Pancreas (tissue), 10 donors: ENCODE results near the gene OR12D2. TPM values are rescaled to one million over a fixed set of nuclear protein-coding genes. Genes with fewer than 3 reads are reported as not detected.
"Not testable (repeated sequence)": the region's sequence is repeated elsewhere in the genome, so short reads cannot be mapped to it uniquely, and the experiment has no call there.

ENCODE experiments used
- ATAC-seq, 4 donors: fragments of 200-7000 bp; cut with Tn5 transposase; one replicate each; pipeline versions ENCODE4 v1.8.0 to v1.9.1; 2020; ENCODE audit warnings: mild to moderate bottlenecking in 4 of 4, moderate library complexity in 4 of 4
- DNase-seq, 6 donors: peaks; one replicate each; pipeline ENCODE4 v3.0.0-alpha.2; 2020
- FAIRE-seq: peaks from 2 replicates; lab custom pipeline; 2012; peaks lifted over from hg19 to GRCh38; lab: Jason Lieb, UNC
- H3K27ac ChIP-seq, 4 donors: fragments of 200-600 bp; sonication (generic); 1 replicate in 3 of 4; 2 replicates in 1 of 4; pipeline versions ENCODE4 v1.5.0 to v1.8.0; 2020
- H3K27me3 ChIP-seq, 4 donors: fragments of 200-600 bp; one replicate each; pipeline ENCODE4 v1.8.0; 2021
- H3K36me3 ChIP-seq, 3 donors: fragments of 200-600 bp; sonication (generic) in 1 of 3; one replicate each; pipeline versions ENCODE4 v1.5.0 to v1.8.0; 2020 to 2021
- H3K4me1 ChIP-seq, 3 donors: fragments of 200-600 bp; one replicate each; pipeline ENCODE4 v1.8.0; 2021
- H3K4me3 ChIP-seq, 4 donors: fragments of 200-600 bp; sonication (generic) in 2 of 4; one replicate each; pipeline versions ENCODE4 v1.5.0 to v1.8.0; 2020 to 2021
- H3K9me3 ChIP-seq, 4 donors: fragments of 200-600 bp; one replicate each; pipeline ENCODE4 v1.8.0; 2021
- WGBS, 2 donors: extraction: QIAGEN DNeasy Blood & Tissue Kit; methylation state at CpG; one replicate each; pipeline ENCODE4 v1.1.7; 2013; 5-methylcytosine and 5-hydroxymethylcytosine counted together
- intact Hi-C, 3 donors: fragments of 100-400 bp; cut with DNase I; formaldehyde crosslinking; loops; one replicate each; pipeline versions ENCODE4 v1.11.1 to v1.14.2; 2022
- polyA plus RNA-seq, 2 donors: library from polyadenylated mRNA; stranded (reverse); fragments of 200-250 nt; gene quantifications; one replicate each; pipeline ENCODE4 v1.2.3, GENCODE V29; 2013
- total RNA-seq, 6 donors: library from RNA; stranded (reverse); fragmentation: NEBNext Ultra II Directional in 4 of 6; extraction: Animal tissue kit (Norgen Biotek cat#: 25700) in 4 of 6; gene quantifications; one replicate each; pipeline versions ENCODE4 v1.2.1 to v1.2.4, GENCODE V29; 2021 to 2023
- TF ChIP-seq, protein P1 (sequence below), 4 donors: fragments of 200-600 bp; sonication (generic) in 3 of 4; IDR thresholded peaks; one replicate each; pipeline versions ENCODE4 v1.5.0 to v1.8.0; 2021; ENCODE audit warnings: antibody characterized with exemption in 4 of 4
- donor health status: healthy with polysubstance abuse.
- donor health status: DM: no; HTN: no; CAD: no; lungs with moderate emphysema.
- donor health status: DM: no; HTN: no; CAD: no.
- donor health status: control.
- donor health status: control.
- donor health status: Bipolar disorder and iron deficiency.
- donor health status: DM: yes; HTN: yes; CAD: no.
- donor health status: DM: no; HTN: no; CAD: no.
- donor health status: DM: no; HTN: no; CAD: no.
- donor health status: DM: yes; HTN: yes; CAD: no.

Gene OR12D2, protein sequence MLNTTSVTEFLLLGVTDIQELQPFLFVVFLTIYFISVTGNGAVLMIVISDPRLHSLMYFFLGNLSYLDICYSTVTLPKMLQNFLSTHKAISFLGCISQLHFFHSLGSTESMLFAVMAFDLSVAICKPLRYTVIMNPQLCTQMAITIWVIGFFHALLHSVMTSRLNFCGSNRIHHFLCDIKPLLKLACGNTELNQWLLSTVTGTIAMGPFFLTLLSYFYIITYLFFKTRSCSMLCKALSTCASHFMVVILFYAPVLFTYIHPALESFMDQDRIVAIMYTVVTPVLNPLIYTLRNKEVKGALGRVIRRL
- total RNA-seq (not detected), polyA plus RNA-seq (not detected)

DNA sequence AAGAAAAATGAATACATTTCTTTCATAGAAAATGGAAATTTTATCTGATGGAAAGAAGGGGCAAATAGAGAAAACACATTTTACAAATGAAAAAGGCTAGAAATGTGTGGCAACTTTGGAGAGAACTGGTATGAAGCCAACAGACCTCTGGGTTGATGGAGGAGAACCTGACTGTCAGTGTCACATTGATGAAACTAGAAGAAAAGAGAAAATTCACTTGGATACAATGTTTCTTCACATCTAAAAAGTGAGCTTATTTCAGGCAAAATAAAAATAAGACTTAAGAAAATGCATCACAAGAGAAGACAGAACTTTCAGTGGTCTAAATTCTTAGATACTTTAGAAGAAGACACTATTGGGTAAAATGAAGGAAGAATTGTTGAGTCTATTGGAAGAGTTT lies at the start of gene OR12D2:
OR12D2 (plus strand) TSS at position 301 of the 400 bp plus-strand sequence. CDS start 1,069 bp downstream, outside the sequence.
- Histone ChIP-seq H3K27ac (no peak within 1 kb of the TSS), H3K9me3 (no peaks in the 10 kb centered on the region), H3K4me3 (no peak within 1 kb of the TSS), H3K27me3 (peaks cover 0 to 4% (median 2%) of the 10 kb centered on the region in 4 donors), H3K4me1 (no peaks in the 10 kb centered on the region), H3K36me3 (no peaks in the 10 kb centered on the region)
- ATAC-seq: no peak
- TF ChIP-seq, protein P1, sequence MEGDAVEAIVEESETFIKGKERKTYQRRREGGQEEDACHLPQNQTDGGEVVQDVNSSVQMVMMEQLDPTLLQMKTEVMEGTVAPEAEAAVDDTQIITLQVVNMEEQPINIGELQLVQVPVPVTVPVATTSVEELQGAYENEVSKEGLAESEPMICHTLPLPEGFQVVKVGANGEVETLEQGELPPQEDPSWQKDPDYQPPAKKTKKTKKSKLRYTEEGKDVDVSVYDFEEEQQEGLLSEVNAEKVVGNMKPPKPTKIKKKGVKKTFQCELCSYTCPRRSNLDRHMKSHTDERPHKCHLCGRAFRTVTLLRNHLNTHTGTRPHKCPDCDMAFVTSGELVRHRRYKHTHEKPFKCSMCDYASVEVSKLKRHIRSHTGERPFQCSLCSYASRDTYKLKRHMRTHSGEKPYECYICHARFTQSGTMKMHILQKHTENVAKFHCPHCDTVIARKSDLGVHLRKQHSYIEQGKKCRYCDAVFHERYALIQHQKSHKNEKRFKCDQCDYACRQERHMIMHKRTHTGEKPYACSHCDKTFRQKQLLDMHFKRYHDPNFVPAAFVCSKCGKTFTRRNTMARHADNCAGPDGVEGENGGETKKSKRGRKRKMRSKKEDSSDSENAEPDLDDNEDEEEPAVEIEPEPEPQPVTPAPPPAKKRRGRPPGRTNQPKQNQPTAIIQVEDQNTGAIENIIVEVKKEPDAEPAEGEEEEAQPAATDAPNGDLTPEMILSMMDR (IDR thresholded peaks at IDR 0.05): no peak
- no peak for DNase-seq
- intact Hi-C loops: no loop called here
- no peak for FAIRE-seq

DNA sequence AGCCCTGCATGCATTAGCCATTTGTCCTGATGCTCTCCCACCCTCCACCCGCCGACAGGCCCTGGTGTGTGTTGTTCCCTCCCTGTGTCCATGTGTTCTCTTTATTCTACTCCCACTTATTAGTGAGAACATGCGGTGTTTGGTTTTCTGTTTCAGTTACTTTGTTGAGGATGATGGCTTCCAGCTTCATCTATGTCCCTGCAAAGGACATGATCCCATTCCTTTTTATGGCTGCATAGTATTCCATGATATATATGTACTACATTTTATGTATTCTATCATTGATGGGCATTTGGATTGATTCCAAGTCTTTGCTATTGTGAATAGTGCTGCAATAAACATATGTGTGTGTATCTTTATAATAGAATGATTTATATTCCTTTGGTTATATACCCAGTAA lies 46.1 kb upstream of the OR12D2 start:
- H3K27ac ChIP-seq, H3K4me1 ChIP-seq, H3K4me3 ChIP-seq, ATAC-seq, FAIRE-seq, intact Hi-C loops, H3K27me3 ChIP-seq, DNase-seq, H3K9me3 ChIP-seq, H3K36me3 ChIP-seq: not testable (repeated sequence)
- WGBS, 2 donors: 77 to 92% methylated on average over 3 of the region's 3 CpGs

DNA sequence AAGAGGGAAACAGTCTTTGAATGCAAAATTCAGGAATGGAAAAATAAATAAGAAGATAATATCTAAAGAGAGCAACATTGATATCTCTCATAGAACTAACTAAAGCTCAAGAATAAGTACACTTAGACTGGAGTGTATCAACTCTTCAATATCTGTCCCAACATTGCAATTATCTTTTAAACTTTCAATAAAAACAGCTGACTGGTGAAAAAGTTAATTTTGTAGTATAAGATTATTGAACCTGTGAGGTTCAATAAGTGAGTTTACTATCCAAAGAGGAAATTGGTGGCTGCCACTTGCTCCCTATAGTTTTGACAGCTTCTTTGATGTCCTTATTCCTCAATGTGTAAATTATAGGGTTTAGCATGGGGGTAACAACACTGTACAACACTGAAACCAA lies 40.5 kb upstream of the OR12D2 start:
- intact Hi-C loops: no loop called here
- no peak for FAIRE-seq
- DNase-seq: no peak
- no peaks in the 10 kb centered on the region for H3K27me3 ChIP-seq
- no peak overlapping the region for H3K4me3 ChIP-seq
- ATAC-seq: no peak
- H3K9me3 ChIP-seq: no peaks in the 10 kb centered on the region
- no peak overlapping the region for H3K27ac ChIP-seq
- H3K4me1 ChIP-seq: no peaks in the 10 kb centered on the region
- H3K36me3 ChIP-seq: no peaks in the 10 kb centered on the region
- TF ChIP-seq, protein P1 (IDR thresholded peaks at IDR 0.05): no peak

DNA sequence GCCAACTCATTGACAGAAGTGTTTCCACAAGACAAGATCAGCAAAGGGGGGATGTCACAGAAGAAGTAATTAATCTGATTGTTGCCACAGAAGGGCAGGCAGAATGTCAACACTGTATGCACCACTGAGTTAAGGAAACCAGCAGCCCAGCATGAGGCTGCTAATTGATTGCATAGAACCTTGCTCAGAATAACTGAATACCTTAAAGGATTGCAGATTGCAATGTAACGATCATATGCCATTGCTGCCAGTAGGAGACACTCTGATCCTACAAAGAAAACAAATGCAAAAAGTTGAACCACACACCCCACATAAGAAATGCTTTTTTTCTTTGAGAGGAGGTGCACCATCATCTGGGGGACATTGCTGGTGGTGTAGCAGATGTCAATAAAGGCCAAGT lies 39.8 kb upstream of the OR12D2 start:
- TF ChIP-seq, protein P1 (IDR thresholded peaks at IDR 0.05): no peak

DNA sequence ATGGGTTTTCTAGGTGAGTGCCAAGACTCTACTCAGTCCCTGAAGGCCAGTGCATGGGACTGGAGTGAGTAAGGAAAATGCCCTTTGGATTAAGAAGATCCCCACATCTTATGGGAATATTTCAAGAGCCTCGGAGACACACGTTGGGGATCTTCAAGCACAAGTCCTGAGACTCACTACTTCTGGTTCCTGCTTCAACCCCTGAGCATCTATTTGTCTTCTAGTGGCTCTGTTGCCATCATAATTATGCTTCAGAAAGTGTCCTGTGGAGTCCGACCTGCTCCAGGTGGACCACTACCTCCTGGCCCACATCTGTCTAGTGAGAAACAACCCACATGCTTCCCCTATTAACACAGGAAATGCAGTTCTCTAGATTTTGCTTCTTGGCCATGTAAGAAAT lies 26.7 kb upstream of the OR12D2 start, which contains the start of gene OR5V1:
OR5V1 (minus strand) TSS at position 101 of the 400 bp plus-strand sequence. CDS start 12,670 bp downstream, outside the sequence.
- Histone ChIP-seq H3K4me3 (no peak within 1 kb of the TSS), H3K27me3 (no peaks in the 10 kb centered on the region), H3K27ac (no peak within 1 kb of the TSS), H3K4me1 (no peaks in the 10 kb centered on the region), H3K9me3 (no peaks in the 10 kb centered on the region), H3K36me3 (no peaks in the 10 kb centered on the region)
- TF ChIP-seq, protein P1 (IDR thresholded peaks at IDR 0.05): no peak
- ATAC-seq: no peak
- 50 to 67% methylated on average over 3 of the region's 3 CpGs for WGBS, 2 donors
- intact Hi-C loops: no loop called here
- FAIRE-seq: no peak
- no peak for DNase-seq

More for the DNA sequence above, 39.8 kb upstream of the OR12D2 start:
- FAIRE-seq (no peak), DNase-seq (no peak), ATAC-seq (no peak)
- no peaks in the 10 kb centered on the region for H3K27me3 ChIP-seq
- no peaks in the 10 kb centered on the region for H3K36me3 ChIP-seq
- intact Hi-C loops: no loop called here
- H3K9me3 ChIP-seq: no peaks in the 10 kb centered on the region
- no peak overlapping the region for H3K4me3 ChIP-seq
- H3K4me1 ChIP-seq: no peaks in the 10 kb centered on the region
- H3K27ac ChIP-seq: no peak overlapping the region
- WGBS, 2 donors: 37 to 48% methylated on average over 1 of the region's 1 CpG
